Esophagus muscularis mucosa (tissue), 3 donors: ENCODE data around the gene USP33.

Experiments
- CTCF ChIP-seq, 3 experiments: fragments of 200-600 bp in 2 of 3; fragments of 450-650 bp in 1 of 3; sonication (generic) in 2 of 3; IDR thresholded peaks; one replicate each; pipeline ENCODE4 v1.5.1; 2017 to 2019; ENCODE audit warnings: antibody characterized with exemption in 3 of 3, mild to moderate bottlenecking in 2 of 3, moderate library complexity in 1 of 3
- POLR2A ChIP-seq: fragments of 450-650 bp; IDR thresholded peaks from one replicate; pipeline ENCODE4 v1.6.1; 2017; ENCODE audit warnings: antibody characterized with exemption, moderate library complexity, mild to moderate bottlenecking, low read depth
- POLR2AphosphoS5 ChIP-seq, 2 donors: sonication (generic); formaldehyde crosslinking; IDR thresholded peaks; one replicate each; pipeline ENCODE4 v1.6.1; 2017; ENCODE audit warnings: antibody characterized with exemption in 2 of 2

GRCh38 chr1:77757603-77758002 is 2.0 kb downstream of the USP33 start:
- TF ChIP-seq POLR2AphosphoS5 (IDR thresholded peaks at IDR 0.05) = peak in 1 of 2 donors; percentile 18
- TF ChIP-seq CTCF (IDR thresholded peaks at IDR 0.05) = no peak
- no peak for TF ChIP-seq POLR2A
